Activated B cell treated with CpG ODN at 0.5 μM for 24 hours (primary cell): ENCODE results near the gene APLP1. TPM values are rescaled to one million over a fixed set of nuclear protein-coding genes. Genes with fewer than 3 reads are reported as not detected.

Source experiments
- ATAC-seq: fragments of 200-7000 bp; cut with Tn5 transposase; one replicate; pipeline ENCODE4 v1.10.0; 2021; ENCODE audit warnings: low read depth, mild to moderate bottlenecking, moderate library complexity
- CTCF ChIA-PET: fragments of 350-600 bp; sonication (Branson Sonifier 250); formaldehyde crosslinking; loops from one replicate; lab custom pipeline; 2021; ENCODE audit warnings: antibody characterized with exemption; lab: Charles Lee
- POLR2A ChIA-PET: fragments of 350-600 bp; sonication (Branson Sonifier 250); formaldehyde crosslinking; loops from one replicate; lab custom pipeline; 2021; ENCODE audit warnings: antibody characterized with exemption; lab: Charles Lee
- DNase-seq: peaks from one replicate; pipeline ENCODE4 v3.0.0; 2022
- H3K27ac Mint-ChIP-seq: one replicate; pipeline ENCODE4 v1.8.0; 2020; ENCODE audit warnings: mixed read lengths
- H3K27me3 Mint-ChIP-seq: one replicate; pipeline ENCODE4 v1.8.0; 2021; ENCODE audit warnings: mixed read lengths
- H3K36me3 Mint-ChIP-seq: one replicate; pipeline ENCODE4 v1.8.0; 2021; ENCODE audit warnings: low read depth, mixed read lengths
- H3K4me1 Mint-ChIP-seq: one replicate; pipeline ENCODE4 v1.8.0; 2021; ENCODE audit warnings: mixed read lengths
- H3K4me3 Mint-ChIP-seq: one replicate; pipeline ENCODE4 v1.8.0; 2020; ENCODE audit warnings: mild to moderate bottlenecking, mixed read lengths
- H3K9me3 Mint-ChIP-seq: one replicate; pipeline ENCODE4 v1.8.0; 2020; ENCODE audit warnings: mixed read lengths
- intact Hi-C: fragments of 100-400 bp; cut with micrococcal nuclease; formaldehyde crosslinking; loops from one replicate; pipeline ENCODE4 v1.15.1; 2024
- total RNA-seq: library from RNA; stranded (reverse); gene quantifications from 2 replicates; pipeline ENCODE4 v1.2.3, GENCODE V29; 2022
- TF ChIP-seq, protein P1 (sequence below): fragments of 200-600 bp; IDR thresholded peaks from one replicate; pipeline ENCODE4 v1.8.0; 2022; ENCODE audit warnings: antibody characterized with exemption, mild to moderate bottlenecking

APLP1 gene
- total RNA-seq, 1 donor from 2014 or later, result not detected

DNA sequence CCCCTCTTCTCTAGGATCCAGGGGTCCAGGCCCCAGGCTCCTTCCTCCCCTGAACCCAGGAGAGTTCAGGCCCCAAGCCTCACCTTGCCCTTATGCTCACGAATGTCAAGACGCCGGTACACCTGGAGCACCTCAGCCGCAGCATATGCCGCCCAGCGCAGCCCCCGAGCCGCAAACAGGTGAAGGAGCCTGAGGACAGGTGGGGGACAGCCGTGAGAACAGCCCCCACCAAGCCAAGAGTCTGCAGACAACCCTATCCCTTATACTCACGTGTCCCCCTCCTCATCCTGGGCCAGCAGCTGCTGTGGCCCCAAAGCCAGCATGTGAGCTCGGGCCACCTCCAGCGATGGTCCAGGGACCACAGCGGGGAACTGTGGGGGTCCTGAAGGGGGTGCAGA, 28.3 kb downstream of the APLP1 start:
- ATAC-seq (no peak), DNase-seq (no peak)
- peak overlapping the region; percentile 38 for H3K4me3 Mint-ChIP-seq
- ChIA-PET POLR2A (no interaction called here), CTCF (no interaction called here)
- peaks cover 52% of the 10 kb centered on the region for H3K4me1 Mint-ChIP-seq
- H3K36me3 Mint-ChIP-seq, result peaks cover 66% of the 10 kb centered on the region
- H3K27me3 Mint-ChIP-seq, result no peaks in the 10 kb centered on the region
- no peaks in the 10 kb centered on the region for H3K9me3 Mint-ChIP-seq
- intact Hi-C loops, result no loop called here
- H3K27ac Mint-ChIP-seq, result peak overlapping the region; percentile 43
- TF ChIP-seq, protein P1, sequence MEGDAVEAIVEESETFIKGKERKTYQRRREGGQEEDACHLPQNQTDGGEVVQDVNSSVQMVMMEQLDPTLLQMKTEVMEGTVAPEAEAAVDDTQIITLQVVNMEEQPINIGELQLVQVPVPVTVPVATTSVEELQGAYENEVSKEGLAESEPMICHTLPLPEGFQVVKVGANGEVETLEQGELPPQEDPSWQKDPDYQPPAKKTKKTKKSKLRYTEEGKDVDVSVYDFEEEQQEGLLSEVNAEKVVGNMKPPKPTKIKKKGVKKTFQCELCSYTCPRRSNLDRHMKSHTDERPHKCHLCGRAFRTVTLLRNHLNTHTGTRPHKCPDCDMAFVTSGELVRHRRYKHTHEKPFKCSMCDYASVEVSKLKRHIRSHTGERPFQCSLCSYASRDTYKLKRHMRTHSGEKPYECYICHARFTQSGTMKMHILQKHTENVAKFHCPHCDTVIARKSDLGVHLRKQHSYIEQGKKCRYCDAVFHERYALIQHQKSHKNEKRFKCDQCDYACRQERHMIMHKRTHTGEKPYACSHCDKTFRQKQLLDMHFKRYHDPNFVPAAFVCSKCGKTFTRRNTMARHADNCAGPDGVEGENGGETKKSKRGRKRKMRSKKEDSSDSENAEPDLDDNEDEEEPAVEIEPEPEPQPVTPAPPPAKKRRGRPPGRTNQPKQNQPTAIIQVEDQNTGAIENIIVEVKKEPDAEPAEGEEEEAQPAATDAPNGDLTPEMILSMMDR, result no peak

DNA sequence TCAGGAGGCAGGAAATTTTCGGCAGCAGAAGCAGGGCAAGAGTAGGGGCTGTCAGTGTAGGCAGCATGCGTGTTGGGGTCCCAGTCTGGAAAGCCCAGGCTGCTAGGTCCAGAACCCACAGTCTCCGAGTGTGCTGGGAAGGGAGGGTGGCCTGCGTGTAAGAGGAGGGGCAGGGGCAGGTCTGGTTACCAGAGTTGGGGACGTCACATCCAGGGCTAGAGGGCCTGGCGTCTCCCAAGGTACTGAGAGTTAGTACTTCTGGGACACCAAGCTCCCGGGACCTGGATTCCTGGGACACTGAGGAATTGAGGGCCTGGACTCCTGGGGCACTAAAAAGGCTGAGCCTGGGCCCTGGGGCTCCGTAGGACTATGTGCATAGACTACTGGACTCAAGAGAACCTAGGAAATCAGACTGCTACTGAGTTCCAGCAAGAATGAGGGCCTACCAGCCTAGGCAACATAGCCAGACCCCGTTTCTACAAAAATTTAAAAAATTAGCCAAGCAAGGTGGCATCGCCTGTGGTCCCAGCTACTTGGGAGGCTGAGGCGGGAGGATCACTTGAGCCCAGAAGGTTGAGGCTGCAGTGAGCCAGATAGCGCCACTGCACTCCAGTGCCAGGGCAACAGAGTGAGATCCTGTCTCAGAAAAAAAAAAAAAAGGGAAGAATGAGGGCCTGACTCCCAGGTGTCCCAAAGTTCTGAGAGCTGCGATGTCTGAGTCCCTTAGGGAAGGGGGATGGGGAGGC, 29.5 kb downstream of the APLP1 start:
- H3K27ac Mint-ChIP-seq, result peak overlapping the region; percentile 62
- TF ChIP-seq, protein P1, result no peak
- peak overlapping the region; percentile 95 for H3K4me3 Mint-ChIP-seq
- H3K9me3 Mint-ChIP-seq, result no peaks in the 10 kb centered on the region
- H3K27me3 Mint-ChIP-seq, result no peaks in the 10 kb centered on the region
- ChIA-PET CTCF (no interaction called here), POLR2A (interaction anchor here (1.0 to 2.4 kb wide), 4 partner anchors 11 to 33 kb away, joined by 4 to 10 read pairs (median 5); no protein-coding TSS in a partner anchor)
- H3K36me3 Mint-ChIP-seq, result peaks cover 57% of the 10 kb centered on the region
- intact Hi-C loops, result loop anchor here (2.0 kb wide), 1 partner anchor 243 kb away; the partner anchor contains the start of gene CAPNS1
- peaks cover 63% of the 10 kb centered on the region for H3K4me1 Mint-ChIP-seq
- ATAC-seq (no peak), DNase-seq (no peak)

DNA sequence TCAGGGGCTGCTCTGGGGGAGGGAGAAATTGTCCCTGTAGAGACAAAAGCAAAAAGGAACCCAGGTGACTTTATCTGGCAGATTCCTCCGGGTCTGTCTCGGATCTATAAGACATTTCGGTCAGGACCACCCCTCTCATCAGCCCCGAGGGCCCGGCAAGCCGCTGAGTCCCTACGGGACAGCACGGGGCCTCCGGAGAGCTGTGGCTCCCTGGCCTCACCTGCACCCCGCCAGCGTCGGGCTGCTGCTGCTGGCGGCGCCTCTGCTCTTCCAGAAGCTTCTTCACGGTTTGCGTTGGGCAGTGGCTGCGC, 30.1 kb downstream of the APLP1 start:
- Mint-ChIP-seq H3K4me1 (peaks cover 65% of the 10 kb centered on the region), H3K36me3 (peaks cover 52% of the 10 kb centered on the region), H3K4me3 (peak overlapping the region; percentile 95), H3K9me3 (no peaks in the 10 kb centered on the region), H3K27me3 (no peaks in the 10 kb centered on the region), H3K27ac (peak overlapping the region; percentile 95)
- ATAC-seq (no peak), DNase-seq (no peak)
- TF ChIP-seq, protein P1, result no peak
- CTCF ChIA-PET, result no interaction called here
- intact Hi-C loops, result loop anchor here (2.0 kb wide), 1 partner anchor 242 kb away; the partner anchor contains the start of gene CAPNS1
- POLR2A ChIA-PET, result interaction anchor here (1.0 to 2.4 kb wide), 4 partner anchors 12 to 33 kb away, joined by 4 to 10 read pairs (median 5); no protein-coding TSS in a partner anchor

DNA sequence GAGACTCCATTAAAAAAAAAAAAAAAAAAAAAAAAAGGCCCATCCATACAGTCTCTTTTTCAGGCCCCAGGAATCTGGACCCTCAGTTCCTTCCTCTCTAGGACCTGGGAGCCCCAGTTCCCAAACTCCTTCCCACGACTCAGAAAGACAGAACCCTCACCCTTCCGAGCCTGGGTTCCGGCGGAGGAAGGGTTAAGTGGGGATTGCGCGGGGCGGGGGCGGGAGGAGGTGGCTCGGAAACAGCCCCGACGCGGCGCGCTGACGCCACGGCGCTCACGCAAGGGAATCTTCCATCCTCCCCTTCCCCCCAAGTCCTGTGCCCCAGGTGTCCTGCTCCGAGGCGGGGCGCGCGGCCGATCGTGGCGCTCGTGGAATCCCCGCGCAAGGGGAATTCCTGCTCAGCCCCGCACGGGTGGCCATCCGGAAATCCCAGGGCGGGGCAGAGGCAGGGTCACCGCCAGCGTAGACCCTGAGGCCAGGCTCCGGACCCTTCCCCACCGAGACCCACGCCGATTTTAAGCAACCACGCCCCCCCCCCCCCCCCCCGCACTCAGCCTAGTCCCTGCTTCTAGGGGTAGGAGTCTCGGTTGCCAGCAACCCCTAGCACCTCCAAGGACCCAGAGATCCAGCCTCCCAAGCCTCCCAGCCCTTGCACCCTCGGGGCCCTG, 31.3 kb downstream of the APLP1 start:
- TF ChIP-seq, protein P1, result no peak
- POLR2A ChIA-PET, result interaction anchor here (0.6 to 2.6 kb wide), 15 partner anchors 9 to 971 kb away, joined by 3 to 29 read pairs (median 6); partner anchors contain the start of genes IGFLR1, LIN37, PSENEN and TYROBP
- CTCF ChIA-PET, result no interaction called here
- Mint-ChIP-seq H3K27ac (peak overlapping the region; percentile 95), H3K4me1 (peaks cover 77% of the 10 kb centered on the region), H3K36me3 (peaks cover 39% of the 10 kb centered on the region), H3K4me3 (peak overlapping the region; percentile 95), H3K9me3 (no peaks in the 10 kb centered on the region), H3K27me3 (no peaks in the 10 kb centered on the region)
- intact Hi-C loops, result loop anchor here (1.0 to 10.0 kb wide), 9 partner anchors 10 to 687 kb away; partner anchors contain the start of genes CAPNS1, THAP8 and WDR62
- DNase-seq, result peak; percentile 93
- peak; percentile 57 for ATAC-seq
